ENCODE results near the gene PPP3R1. TPM values are rescaled to one million over a fixed set of nuclear protein-coding genes. Genes with fewer than 3 reads are reported as not detected.

The PPP3R1 gene, protein sequence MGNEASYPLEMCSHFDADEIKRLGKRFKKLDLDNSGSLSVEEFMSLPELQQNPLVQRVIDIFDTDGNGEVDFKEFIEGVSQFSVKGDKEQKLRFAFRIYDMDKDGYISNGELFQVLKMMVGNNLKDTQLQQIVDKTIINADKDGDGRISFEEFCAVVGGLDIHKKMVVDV
- 1 to 10 TPM; 7.1 to 7.4 (median 7.1) TPM for polyA plus RNA-seq

DNA sequence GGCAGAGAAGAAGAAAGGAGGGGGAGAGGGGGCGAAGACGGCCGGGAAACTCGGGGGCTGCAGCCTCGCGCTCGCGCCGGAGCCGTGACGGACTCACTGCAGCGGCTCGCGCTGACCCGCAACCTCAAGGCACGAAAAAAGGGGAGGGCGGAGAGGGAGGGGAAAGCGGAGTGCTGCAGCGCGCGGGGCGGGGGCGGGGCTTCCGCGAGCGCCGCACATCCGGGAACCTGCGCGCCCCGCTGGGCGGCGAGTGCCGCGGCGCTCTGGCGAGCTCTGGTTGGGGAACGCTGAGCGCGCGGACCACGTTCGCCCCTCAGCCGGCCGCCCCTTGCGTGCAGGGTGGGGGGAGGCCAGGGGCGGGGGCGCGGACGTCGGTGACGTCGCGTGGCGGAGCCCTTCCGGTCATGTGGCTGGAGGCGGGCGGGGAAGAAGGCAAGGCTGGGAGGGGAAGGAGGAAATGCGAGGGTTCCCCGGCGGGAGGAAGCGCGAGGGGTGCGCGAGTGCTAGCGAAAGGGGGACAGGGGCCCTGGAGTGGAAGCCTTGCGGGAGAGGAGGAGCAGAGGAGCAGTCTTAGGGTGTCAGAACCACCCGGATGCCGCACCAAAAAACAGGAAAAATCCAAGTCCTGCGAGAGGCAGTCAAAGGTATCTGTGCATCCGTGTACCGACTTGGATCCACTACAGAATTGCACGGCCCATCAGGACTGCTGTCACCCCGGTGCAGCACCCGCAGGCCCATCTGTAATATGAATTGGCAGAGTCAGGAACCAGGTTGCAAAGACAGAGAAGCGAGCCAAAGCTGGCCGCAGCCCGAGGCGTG is at the start of gene PPP3R1:
Gene PPP3R1, minus strand, starts transcription at position 133 of the 819 bp plus-strand sequence. CDS start 405 bp downstream, outside the sequence.
- H3K36me3 Mint-ChIP-seq: peaks cover 0 to 5% (median 0%) of the 10 kb centered on the region in 3 donors
- H3K4me3 Mint-ChIP-seq: peak within 1 kb of the TSS; percentile 94 to 99 (median 97)
- peak within 1 kb of the TSS in 5 of 6 donors; percentile 97 to 99 (median 99) for H3K27ac Mint-ChIP-seq
- H3K9me3 Mint-ChIP-seq: no peaks in the 10 kb centered on the region
- peaks cover 22 to 30% of the 10 kb centered on the region in 2 donors for H3K4me1 Mint-ChIP-seq
- DNase-seq: peak; percentile 95 to 97 (median 96)
- H3K27me3 Mint-ChIP-seq (ENCODE audit: low read depth in 3 of 3): peaks cover 14 to 31% (median 24%) of the 10 kb centered on the region in 3 donors

DNA sequence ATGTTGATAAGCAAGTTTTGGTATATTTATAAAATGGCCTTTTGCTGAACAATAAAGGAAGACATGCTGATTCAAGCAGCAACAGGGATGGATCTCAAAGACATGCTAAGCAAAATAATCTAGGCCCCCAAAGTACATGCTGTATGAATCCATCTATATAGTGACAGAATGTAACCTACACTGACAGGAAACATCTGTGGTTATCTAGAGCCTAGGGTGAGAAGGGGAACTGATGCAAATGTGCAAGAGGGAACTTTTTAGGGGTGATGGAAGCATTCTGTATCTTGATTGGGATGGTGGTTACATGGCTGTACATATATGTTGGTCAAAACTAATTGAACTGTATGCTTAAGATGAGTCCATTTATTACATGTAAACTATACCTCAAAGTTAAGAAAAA is 43.2 kb upstream of the PPP3R1 start:
- H3K36me3 Mint-ChIP-seq: no peaks in the 10 kb centered on the region
- DNase-seq: no peak
- H3K27ac Mint-ChIP-seq: no peak overlapping the region
- H3K9me3 Mint-ChIP-seq: no peaks in the 10 kb centered on the region
- peaks cover 0 to 2% (median under 1%) of the 10 kb centered on the region in 3 donors for H3K27me3 Mint-ChIP-seq (ENCODE audit: low read depth in 3 of 3)
- H3K4me3 Mint-ChIP-seq: no peak overlapping the region
- H3K4me1 Mint-ChIP-seq: peaks cover 10% of the 10 kb centered on the region in 2 donors

DNA sequence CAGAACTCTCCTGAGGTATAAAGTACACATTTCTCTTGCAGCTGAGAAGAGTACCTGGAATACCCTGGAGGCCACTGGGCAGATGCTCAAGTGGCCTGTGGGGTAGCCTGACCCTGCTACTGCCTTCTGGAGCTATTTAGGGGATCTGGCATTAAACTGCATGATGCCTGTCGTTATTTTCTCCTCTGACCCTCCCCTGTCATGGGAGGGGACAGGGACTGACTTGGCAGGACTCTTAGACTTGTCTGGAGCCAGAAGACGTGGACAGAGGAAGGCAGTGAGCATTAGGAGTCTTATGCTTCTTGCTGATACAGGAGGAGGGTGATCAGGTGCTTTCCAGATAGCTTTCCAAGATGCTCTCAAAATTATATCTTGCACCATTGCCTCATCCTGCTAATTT is 42.6 kb upstream of the PPP3R1 start:
- Mint-ChIP-seq H3K27ac (no peak overlapping the region), H3K4me1 (peaks cover 10% of the 10 kb centered on the region in 2 donors), H3K36me3 (no peaks in the 10 kb centered on the region), H3K9me3 (no peaks in the 10 kb centered on the region), H3K27me3 (ENCODE audit: low read depth in 3 of 3) (peaks cover 0 to 2% (median 1%) of the 10 kb centered on the region in 3 donors), H3K4me3 (no peak overlapping the region)
- DNase-seq: no peak

DNA sequence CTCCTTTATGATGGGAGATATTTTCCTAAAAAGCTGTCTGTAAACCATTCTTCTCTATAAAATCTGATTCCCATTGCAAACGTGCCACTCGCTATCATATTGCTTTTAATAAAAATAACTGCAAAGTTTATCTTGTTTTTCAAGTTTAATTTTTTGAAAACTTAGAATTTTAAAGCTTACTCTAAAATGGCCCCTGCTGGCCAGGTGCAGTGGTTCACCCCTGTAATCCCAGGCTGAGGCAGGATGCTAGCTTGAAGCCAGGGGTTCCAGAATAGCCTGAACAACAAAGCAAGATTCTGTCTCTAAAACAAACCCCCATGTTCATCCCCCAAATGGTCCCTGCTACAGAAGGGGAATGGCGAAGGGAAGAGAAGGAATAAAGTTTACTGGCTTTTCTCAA is 41.9 kb upstream of the PPP3R1 start:
- Mint-ChIP-seq H3K27me3 (ENCODE audit: low read depth in 3 of 3) (peaks cover 0 to 2% (median 1%) of the 10 kb centered on the region in 3 donors), H3K4me1 (peaks cover 10% of the 10 kb centered on the region in 2 donors), H3K9me3 (no peaks in the 10 kb centered on the region), H3K36me3 (no peaks in the 10 kb centered on the region), H3K27ac (no peak overlapping the region), H3K4me3 (no peak overlapping the region)
- no peak for DNase-seq

DNA sequence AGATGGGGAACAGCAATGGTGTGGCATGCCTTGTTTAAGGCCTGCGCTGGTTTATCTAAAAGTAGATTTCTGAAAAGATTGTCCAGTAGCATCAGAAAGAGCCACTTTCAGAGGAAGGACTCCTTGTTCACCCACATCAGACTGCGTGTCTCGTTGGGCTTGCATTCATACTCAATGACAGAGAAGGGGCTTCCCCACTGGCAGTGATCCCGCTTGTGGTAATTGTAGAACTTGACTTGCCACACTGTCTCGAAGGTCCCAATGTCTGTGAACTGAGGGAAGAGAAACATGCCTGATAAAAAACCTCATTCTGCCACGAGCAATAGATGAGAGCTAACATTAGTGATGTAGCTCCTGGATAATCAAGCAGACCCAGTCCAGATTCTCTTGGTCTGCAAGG is 41.4 kb upstream of the PPP3R1 start:
- Mint-ChIP-seq H3K4me1 (peaks cover 10% of the 10 kb centered on the region in 2 donors), H3K4me3 (no peak overlapping the region), H3K27me3 (ENCODE audit: low read depth in 3 of 3) (peaks cover 0 to 2% (median 1%) of the 10 kb centered on the region in 3 donors), H3K27ac (no peak overlapping the region), H3K36me3 (no peaks in the 10 kb centered on the region), H3K9me3 (no peaks in the 10 kb centered on the region)
- DNase-seq: no peak

DNA sequence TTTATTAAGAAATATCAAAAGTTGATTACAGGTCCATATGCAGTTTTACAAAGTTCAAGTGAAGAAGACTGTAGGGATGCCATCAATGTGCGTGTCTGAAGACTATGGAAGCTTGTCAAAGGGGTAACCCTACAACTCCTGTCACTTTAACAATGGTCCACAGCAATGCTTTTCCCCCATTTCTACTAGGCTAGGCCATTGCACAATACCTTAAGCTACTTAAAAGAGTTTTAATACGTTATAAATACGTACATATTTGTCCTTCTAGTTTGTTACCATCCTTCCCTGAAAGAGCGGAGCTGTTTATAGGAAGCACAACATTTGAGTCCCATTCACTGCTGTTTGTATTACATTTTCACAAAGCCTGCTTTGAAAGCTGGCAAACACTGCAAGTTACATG is 40.7 kb upstream of the PPP3R1 start:
- H3K36me3 Mint-ChIP-seq: no peaks in the 10 kb centered on the region

DNA sequence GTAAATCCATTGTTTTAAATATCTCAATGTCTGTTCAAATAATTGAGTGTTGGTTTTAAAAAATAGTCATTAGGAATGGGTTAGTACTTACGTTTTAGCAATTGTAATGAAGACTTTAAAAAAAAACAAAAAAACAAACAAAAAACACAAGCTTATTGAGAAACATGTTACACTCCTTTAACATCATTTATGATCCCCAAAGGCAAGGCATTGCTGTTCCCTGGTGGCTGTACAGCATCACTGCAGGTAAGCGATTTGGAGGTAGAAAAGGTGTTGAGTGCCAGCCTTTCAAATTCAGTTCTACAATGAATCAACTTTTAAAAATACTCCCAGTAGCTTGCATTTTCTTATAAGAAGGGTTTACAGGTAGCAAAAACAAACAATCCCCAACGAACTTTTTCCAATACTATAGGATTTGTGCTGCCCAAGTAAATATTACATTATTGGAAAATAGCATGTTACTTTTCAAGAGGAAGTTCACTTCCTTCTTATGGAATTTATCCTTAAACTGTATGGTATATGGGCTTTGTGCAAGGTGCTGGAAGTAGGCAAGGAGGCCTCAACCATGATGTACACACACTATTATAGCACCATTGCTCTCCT is 39.9 kb upstream of the PPP3R1 start:
- Mint-ChIP-seq H3K36me3 (no peaks in the 10 kb centered on the region), H3K27me3 (ENCODE audit: low read depth in 3 of 3) (peaks cover 0 to 6% (median 0%) of the 10 kb centered on the region in 3 donors), H3K27ac (no peak overlapping the region), H3K9me3 (no peaks in the 10 kb centered on the region), H3K4me3 (no peak overlapping the region), H3K4me1 (peaks cover 10% of the 10 kb centered on the region in 2 donors)
- peak in 1 of 3 donors; percentile 15 for DNase-seq

More for the DNA sequence above, 40.7 kb upstream of the PPP3R1 start:
- no peak for DNase-seq
- H3K4me1 Mint-ChIP-seq: peaks cover 10% of the 10 kb centered on the region in 2 donors
- no peaks in the 10 kb centered on the region for H3K9me3 Mint-ChIP-seq
- H3K27me3 Mint-ChIP-seq (ENCODE audit: low read depth in 3 of 3): peaks cover 0 to 6% (median 0%) of the 10 kb centered on the region in 3 donors
- H3K4me3 Mint-ChIP-seq: no peak overlapping the region
- no peak overlapping the region for H3K27ac Mint-ChIP-seq

DNA sequence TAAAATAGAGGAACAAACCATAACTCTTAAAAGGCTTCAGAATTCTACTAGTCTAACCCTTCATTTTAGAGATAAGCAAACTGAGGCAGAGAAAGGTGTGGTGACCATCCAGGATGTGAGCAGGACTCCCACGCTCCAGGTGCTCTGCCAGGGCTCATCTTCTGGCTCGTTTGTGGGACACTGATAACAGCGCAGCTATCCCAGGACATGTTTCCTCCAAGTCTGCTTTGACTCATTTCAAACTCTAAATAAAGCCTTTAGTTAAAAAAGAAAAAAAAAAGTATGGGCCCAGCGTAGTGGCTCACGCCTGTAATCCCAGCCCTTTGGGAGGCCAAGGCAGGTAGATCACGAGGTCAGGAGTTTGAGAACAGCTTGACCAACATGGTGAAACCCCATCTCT is 39.0 kb upstream of the PPP3R1 start:
- peaks cover 0 to 6% (median 0%) of the 10 kb centered on the region in 3 donors for H3K27me3 Mint-ChIP-seq (ENCODE audit: low read depth in 3 of 3)
- no peaks in the 10 kb centered on the region for H3K9me3 Mint-ChIP-seq
- no peak overlapping the region for H3K4me3 Mint-ChIP-seq
- H3K4me1 Mint-ChIP-seq: peaks cover 10% of the 10 kb centered on the region in 2 donors
- H3K36me3 Mint-ChIP-seq: no peaks in the 10 kb centered on the region
- DNase-seq: no peak
- H3K27ac Mint-ChIP-seq: no peak overlapping the region

DNA sequence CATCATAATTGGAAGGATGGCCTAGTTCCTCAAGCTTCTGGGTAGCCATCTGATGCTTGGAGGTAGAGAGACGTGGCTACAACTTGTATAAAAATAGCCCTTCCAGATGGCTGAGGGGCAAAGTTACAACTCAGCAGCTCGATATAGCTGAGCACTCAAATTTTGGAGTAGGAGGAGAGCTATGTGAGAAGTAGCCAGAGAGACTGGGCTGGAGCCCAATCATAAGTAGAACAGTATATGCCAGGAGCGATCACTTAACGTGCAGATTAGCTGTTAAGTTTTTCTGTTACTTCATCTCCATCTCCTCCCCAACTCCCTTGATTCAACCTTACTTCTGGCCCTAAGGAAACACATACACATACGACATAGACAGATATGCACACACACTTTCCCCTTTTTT is 38.6 kb upstream of the PPP3R1 start:
- H3K9me3 Mint-ChIP-seq: no peaks in the 10 kb centered on the region
- H3K27me3 Mint-ChIP-seq (ENCODE audit: low read depth in 3 of 3): peaks cover 0 to 6% (median 0%) of the 10 kb centered on the region in 3 donors
- no peak for DNase-seq
- H3K4me3 Mint-ChIP-seq: no peak overlapping the region
- no peak overlapping the region for H3K27ac Mint-ChIP-seq
- H3K4me1 Mint-ChIP-seq: peaks cover 10% of the 10 kb centered on the region in 2 donors
- no peaks in the 10 kb centered on the region for H3K36me3 Mint-ChIP-seq

DNA sequence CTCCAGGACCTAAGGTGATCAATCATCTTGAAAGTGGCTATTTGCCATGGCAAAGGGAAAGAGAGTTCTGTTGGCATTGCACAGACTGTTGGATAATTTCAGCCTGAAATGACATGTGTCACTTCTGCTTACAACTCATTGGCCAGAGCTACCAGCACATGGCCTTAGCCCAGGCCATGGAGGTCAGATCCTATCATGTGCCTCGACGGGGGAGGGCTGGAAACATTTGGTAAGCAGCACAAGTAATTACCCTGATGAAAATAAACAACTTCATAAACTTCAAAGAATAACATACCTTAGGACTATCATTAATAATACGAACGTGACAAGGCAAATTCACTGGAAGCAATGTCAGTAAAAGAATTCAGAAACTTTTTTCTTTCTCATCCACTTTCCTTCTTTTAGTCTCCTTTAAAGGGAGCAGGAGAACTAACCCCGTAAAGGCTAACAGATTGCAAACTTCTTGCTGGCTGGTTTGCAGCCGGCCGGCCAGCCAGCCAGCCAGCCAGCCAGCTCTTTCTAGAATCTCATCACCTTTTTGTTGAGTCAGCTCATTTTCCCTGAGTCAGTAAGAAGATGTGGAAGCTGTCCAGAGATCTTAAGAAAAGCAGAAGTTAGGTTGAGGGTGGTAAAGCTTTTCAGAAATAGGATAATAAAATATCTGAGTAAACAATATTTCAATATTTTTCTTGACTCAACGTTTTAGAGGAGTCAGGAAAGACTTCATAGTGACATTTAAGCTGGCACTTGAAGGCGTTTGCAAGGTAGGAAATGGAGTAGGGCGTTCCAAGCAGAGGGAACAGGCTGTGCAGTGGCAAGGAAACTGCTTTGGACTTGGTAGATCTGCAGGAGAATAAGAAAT is 35.5 kb upstream of the PPP3R1 start:
- no peak for DNase-seq
- H3K9me3 Mint-ChIP-seq: no peaks in the 10 kb centered on the region
- no peaks in the 10 kb centered on the region for H3K4me1 Mint-ChIP-seq
- H3K27ac Mint-ChIP-seq: no peak overlapping the region
- no peak overlapping the region for H3K4me3 Mint-ChIP-seq
- peaks cover 0 to 9% (median 0%) of the 10 kb centered on the region in 3 donors for H3K27me3 Mint-ChIP-seq (ENCODE audit: low read depth in 3 of 3)
- H3K36me3 Mint-ChIP-seq: no peaks in the 10 kb centered on the region

DNA sequence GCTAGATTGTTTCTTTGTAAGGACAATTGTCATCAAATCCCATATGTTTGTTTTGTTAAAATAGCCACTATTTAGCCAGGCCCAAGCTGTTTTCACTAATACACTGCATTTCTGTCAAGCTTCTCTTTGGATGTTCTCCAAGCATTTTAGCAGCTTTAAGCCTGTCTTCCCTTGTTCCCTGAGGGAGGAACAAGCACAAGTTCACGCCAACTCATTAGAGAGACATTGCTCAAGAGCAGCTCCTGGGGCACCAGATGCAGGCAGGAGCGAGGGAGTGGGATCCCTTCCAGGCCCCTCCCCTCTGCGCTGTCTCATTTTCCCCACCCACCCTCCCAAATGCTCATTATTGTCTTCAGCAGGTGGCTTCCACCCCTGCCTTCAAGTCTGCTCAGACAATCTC is 32.6 kb upstream of the PPP3R1 start:
- no peak overlapping the region for H3K27ac Mint-ChIP-seq
- H3K36me3 Mint-ChIP-seq: no peaks in the 10 kb centered on the region
- H3K9me3 Mint-ChIP-seq: no peaks in the 10 kb centered on the region
- H3K4me3 Mint-ChIP-seq: no peak overlapping the region
- peaks cover 0 to 3% of the 10 kb centered on the region in 2 donors for H3K4me1 Mint-ChIP-seq
- no peak for DNase-seq
- H3K27me3 Mint-ChIP-seq (ENCODE audit: low read depth in 3 of 3): peaks cover 0 to 7% (median 0%) of the 10 kb centered on the region in 3 donors

DNA sequence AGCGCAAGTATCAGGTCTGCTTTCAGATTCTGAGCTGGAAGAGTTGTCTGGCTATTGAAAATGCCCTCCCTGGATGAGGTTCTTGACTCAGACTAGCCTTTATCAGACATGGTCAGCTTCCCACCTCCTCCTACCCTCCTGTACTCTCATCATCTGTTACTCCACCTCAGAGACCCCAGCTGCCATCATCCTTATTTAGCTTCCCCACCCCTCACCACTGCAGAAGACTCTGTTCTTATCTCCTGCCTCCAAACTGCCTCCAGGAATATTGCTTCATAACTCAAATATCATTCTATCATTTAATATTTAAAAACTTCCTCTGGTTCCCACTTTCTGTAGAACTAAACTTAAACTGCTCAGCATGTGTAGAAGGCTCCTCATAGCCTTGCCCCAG is 31.1 kb upstream of the PPP3R1 start:
- H3K27me3 Mint-ChIP-seq (ENCODE audit: low read depth in 3 of 3): peaks cover under 1 to 4% (median 2%) of the 10 kb centered on the region in 3 donors
- H3K27ac Mint-ChIP-seq: no peak overlapping the region
- no peaks in the 10 kb centered on the region for H3K36me3 Mint-ChIP-seq
- no peak for DNase-seq
- no peak overlapping the region for H3K4me3 Mint-ChIP-seq
- H3K4me1 Mint-ChIP-seq: peaks cover 0 to 3% of the 10 kb centered on the region in 2 donors
- no peaks in the 10 kb centered on the region for H3K9me3 Mint-ChIP-seq

DNA sequence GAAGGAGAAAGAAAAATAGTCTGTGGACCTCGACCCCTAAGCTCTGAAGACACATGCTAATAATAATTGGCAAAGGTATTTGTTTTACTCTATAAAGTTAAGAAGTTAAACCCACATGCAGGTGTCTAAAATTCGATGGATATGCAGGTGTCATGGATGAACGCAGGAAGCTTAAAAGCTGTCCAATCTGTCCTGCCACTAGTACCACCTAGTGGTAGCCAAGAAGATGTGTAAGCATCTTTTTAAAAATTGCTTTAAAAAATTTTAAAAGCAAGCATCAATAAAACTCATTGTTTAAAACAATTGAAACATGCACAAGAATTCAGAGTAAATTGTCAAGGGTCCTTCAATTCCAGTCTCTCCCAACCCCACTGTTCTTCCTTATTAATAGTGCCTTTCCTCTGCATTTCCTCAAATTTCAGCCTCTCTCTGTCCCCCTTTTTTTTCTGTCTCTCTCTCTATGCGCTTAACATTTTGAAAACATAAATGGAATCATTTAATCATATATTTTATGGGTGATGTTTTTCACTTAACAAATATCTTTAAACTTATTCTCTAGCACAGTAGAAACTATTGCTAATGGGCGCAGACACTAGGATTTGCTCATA is 30.6 kb upstream of the PPP3R1 start:
- peak; percentile 12 to 43 (median 42) for DNase-seq
- Mint-ChIP-seq H3K27me3 (ENCODE audit: low read depth in 3 of 3) (peaks cover 2 to 5% (median 3%) of the 10 kb centered on the region in 3 donors), H3K9me3 (no peaks in the 10 kb centered on the region), H3K36me3 (no peaks in the 10 kb centered on the region), H3K4me3 (no peak overlapping the region), H3K4me1 (peaks cover 0 to 3% of the 10 kb centered on the region in 2 donors), H3K27ac (no peak overlapping the region)
